A549 (cell line): ENCODE results near the gene LSG1. TPM values are rescaled to one million over a fixed set of nuclear protein-coding genes. Genes with fewer than 3 reads are reported as not detected.

Experiments
- ATAC-seq, 2 experiments: fragments of 200-7000 bp in 1 of 2; fragments of >200 bp in 1 of 2; cut with Nextera tagmentation in 1 of 2; cut with Tn5 transposase in 1 of 2; 3 replicates each; pipeline versions ENCODE4 v1.8.0 to v1.9.1; 2018 to 2020; ENCODE audit warnings: mild to moderate bottlenecking in 1 of 2, moderate library complexity in 1 of 2
- CTCF ChIA-PET: fragments of 300-600 bp; sonication (Branson Sonifier 250); formaldehyde crosslinking; extraction: SDS; loops from one replicate; lab custom pipeline; 2021; ENCODE audit warnings: antibody characterized with exemption, inconsistent platforms; lab: Yijun Ruan, JAX
- POLR2A ChIA-PET: fragments of 350-600 bp; formaldehyde crosslinking; extraction: SDS; loops from one replicate; lab custom pipeline; 2021; ENCODE audit warnings: antibody characterized with exemption, inconsistent platforms; lab: Yijun Ruan, JAX
- DNase-seq, 2 experiments: peaks; one replicate each; pipeline versions ENCODE4 v3.0.0 to v3.0.0-alpha.2; 2011 to 2016; ENCODE audit warnings: low read depth in 1 of 2, low spot score in 1 of 2
- FAIRE-seq: peaks from 2 replicates; lab custom pipeline; 2011; peaks lifted over from hg19 to GRCh38; lab: Jason Lieb, UNC
- H3K27ac ChIP-seq, 2 experiments: fragments of >200 bp; sonication (Bioruptor Twin); formaldehyde crosslinking; 3 replicates each; pipeline ENCODE4 v1.5.1; 2016 to 2017
- H3K4me1 ChIP-seq: fragments of >200 bp; sonication (Bioruptor Twin); formaldehyde crosslinking; 3 replicates; pipeline ENCODE4 v1.6.1; 2016
- H3K4me2 ChIP-seq: fragments of >200 bp; sonication (Bioruptor Twin); formaldehyde crosslinking; 3 replicates; pipeline ENCODE4 v1.6.1; 2016
- H3K4me3 ChIP-seq: fragments of >200 bp; sonication (Bioruptor Twin); formaldehyde crosslinking; 3 replicates; pipeline ENCODE4 v1.5.1; 2016
- H3K9me3 ChIP-seq: fragments of >200 bp; sonication (Bioruptor Twin); formaldehyde crosslinking; 3 replicates; pipeline ENCODE4 v1.6.1; 2016
- BHLHE40 ChIP-seq: IDR thresholded peaks from 2 replicates; pipeline ENCODE4 v1.6.1; 2012; ENCODE audit warnings: low read depth, low read length, inconsistent platforms
- EHF ChIP-seq: fragments of 250-450 bp; sonication (Bioruptor Pico); IDR thresholded peaks from 2 replicates; pipeline ENCODE4 v1.5.0; 2020; ENCODE audit warnings: mild to moderate bottlenecking
- EHMT2 ChIP-seq: fragments of 200-600 bp; sonication (generic); IDR thresholded peaks from 2 replicates; pipeline ENCODE4 v1.6.1; 2016; ENCODE audit warnings: antibody characterized with exemption, low read depth, mild to moderate bottlenecking, moderate library complexity
- EP300 ChIP-seq, 2 experiments: fragments of >200 bp; sonication (Bioruptor Twin); formaldehyde crosslinking; IDR thresholded peaks; 2 replicates in 1 of 2; 3 replicates in 1 of 2; pipeline ENCODE4 v1.6.1; 2016 to 2017
- FOSL2 ChIP-seq, 2 experiments: fragments of 450-650 bp in 1 of 2; fragments of >200 bp in 1 of 2; sonication (Bioruptor Twin) in 1 of 2; formaldehyde crosslinking; IDR thresholded peaks; 2 replicates each; pipeline versions ENCODE4 v1.5.0 to v1.6.1; 2016 to 2020; ENCODE audit warnings: mild to moderate bottlenecking in 1 of 2, moderate library complexity in 1 of 2
- FOXS1 ChIP-seq: fragments of 250-450 bp; sonication (Bioruptor Pico); IDR thresholded peaks from 2 replicates; pipeline ENCODE4 v1.5.0; 2020; ENCODE audit warnings: mild to moderate bottlenecking, moderate library complexity
- HDAC2 ChIP-seq: fragments of 200-600 bp; sonication (generic); IDR thresholded peaks from 2 replicates; pipeline ENCODE4 v1.6.1; 2016
- HEYL ChIP-seq: fragments of 250-450 bp; sonication (Bioruptor Pico); IDR thresholded peaks from 2 replicates; pipeline ENCODE4 v1.8.0; 2021; ENCODE audit warnings: mild to moderate bottlenecking, moderate library complexity
- HOXA7 ChIP-seq: fragments of 250-450 bp; sonication (Bioruptor Pico); IDR thresholded peaks from 2 replicates; pipeline ENCODE4 v1.5.0; 2020; ENCODE audit warnings: mild to moderate bottlenecking, moderate library complexity
- JUN ChIP-seq, 2 experiments: fragments of >200 bp; sonication (Bioruptor Twin); formaldehyde crosslinking; IDR thresholded peaks; 2 replicates in 1 of 2; 3 replicates in 1 of 2; pipeline ENCODE4 v1.6.1; 2016 to 2017
- MYC ChIP-seq: IDR thresholded peaks from 2 replicates; pipeline ENCODE4 v1.6.1; 2012; ENCODE audit warnings: mild to moderate bottlenecking, inconsistent platforms, low read length, improper control_type of control experiment, borderline replicate concordance
- NFE2L2 ChIP-seq: fragments of 150-350 bp; conservative IDR thresholded peaks from 2 replicates; pipeline ENCODE4 v1.6.1; 2014; ENCODE audit warnings: low read length
- NPAS2 ChIP-seq: fragments of 250-450 bp; sonication (Bioruptor Pico); IDR thresholded peaks from 2 replicates; pipeline ENCODE4 v1.8.0; 2022; ENCODE audit warnings: mild to moderate bottlenecking, moderate library complexity, borderline replicate concordance
- NR3C1 ChIP-seq: fragments of >200 bp; sonication (Bioruptor Twin); formaldehyde crosslinking; IDR thresholded peaks from 3 replicates; pipeline ENCODE4 v1.6.1; 2017
- POLR2AphosphoS2 ChIP-seq: conservative IDR thresholded peaks from 2 replicates; pipeline ENCODE4 v1.6.1; 2012; ENCODE audit warnings: low read length, improper control_type of control experiment, inconsistent platforms
- RCOR1 ChIP-seq: fragments of 150-350 bp; IDR thresholded peaks from 2 replicates; pipeline ENCODE4 v1.6.1; 2014; ENCODE audit warnings: antibody characterized with exemption, low read length, low read depth
- SMC3 ChIP-seq: fragments of >200 bp; sonication (Bioruptor Twin); formaldehyde crosslinking; IDR thresholded peaks from 3 replicates; pipeline ENCODE4 v1.6.1; 2018; ENCODE audit warnings: inconsistent platforms
- SREBF2 ChIP-seq: fragments of 450-650 bp; IDR thresholded peaks from 2 replicates; pipeline ENCODE4 v1.6.1; 2014; ENCODE audit warnings: mild to moderate bottlenecking, moderate library complexity
- TFCP2L1 ChIP-seq: fragments of 250-450 bp; sonication (Bioruptor Pico); IDR thresholded peaks from 2 replicates; pipeline ENCODE4 v1.5.0; 2021; ENCODE audit warnings: mild to moderate bottlenecking
- WGBS: methylation state at CpG from one replicate; pipeline ENCODE4 v1.1.6; 2017; ENCODE audit errors: missing lambda C conversion rate; 5-methylcytosine and 5-hydroxymethylcytosine counted together
- polyA plus RNA-seq, 4 experiments: library from polyadenylated mRNA; depleted of rRNA in 3 of 4; stranded (reverse); fragments of >200 nt; fragmentation: RNase III in 1 of 4; extraction: RNeasy Plus Mini Kit Qiagen cat#74134 plus additional on column Dnase treatment in 1 of 4; gene quantifications; 2 replicates in 3 of 4; 3 replicates in 1 of 4; pipeline ENCODE4 v1.2.3, GENCODE V29; 2011 to 2017
- TF ChIP-seq, protein P1 (sequence below): IDR thresholded peaks from 2 replicates; pipeline ENCODE4 v1.6.1; 2012; ENCODE audit warnings: low read depth, borderline replicate concordance
- TF ChIP-seq, protein P2 (sequence below): IDR thresholded peaks from 2 replicates; pipeline ENCODE4 v1.6.1; 2012
- TF ChIP-seq, protein P3 (sequence below): fragments of 450-650 bp; IDR thresholded peaks from 2 replicates; pipeline ENCODE4 v1.6.1; 2014; ENCODE audit warnings: antibody characterized with exemption

Gene LSG1
- polyA plus RNA-seq, 2 of the 4 experiments (the other 2 are of a cell fraction) = 37.4 to 70.3 TPM

DNA sequence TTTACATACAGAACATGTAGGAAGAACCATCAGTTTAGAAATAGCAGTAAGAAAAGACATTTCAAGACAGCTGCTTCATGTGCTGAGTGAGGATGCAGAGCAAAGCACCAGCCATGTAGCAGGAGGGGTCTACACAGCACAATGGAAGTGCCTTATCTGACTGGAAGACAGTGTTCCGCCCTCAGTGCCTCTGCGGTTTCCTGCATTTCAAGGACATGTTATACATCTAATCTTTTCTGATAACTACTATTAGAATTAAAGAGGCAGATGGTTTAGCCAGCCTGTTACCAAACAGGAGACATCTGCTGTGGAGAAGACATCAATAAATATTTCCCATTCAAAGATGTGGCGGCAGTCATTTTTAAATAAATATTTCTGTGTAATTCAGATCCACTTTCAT is 10.6 kb downstream of the LSG1 start (continued):
- TF ChIP-seq EHF (CRISPR knock-in tag) = no peak
- TF ChIP-seq, protein P1, sequence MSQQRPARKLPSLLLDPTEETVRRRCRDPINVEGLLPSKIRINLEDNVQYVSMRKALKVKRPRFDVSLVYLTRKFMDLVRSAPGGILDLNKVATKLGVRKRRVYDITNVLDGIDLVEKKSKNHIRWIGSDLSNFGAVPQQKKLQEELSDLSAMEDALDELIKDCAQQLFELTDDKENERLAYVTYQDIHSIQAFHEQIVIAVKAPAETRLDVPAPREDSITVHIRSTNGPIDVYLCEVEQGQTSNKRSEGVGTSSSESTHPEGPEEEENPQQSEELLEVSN = no peak

DNA sequence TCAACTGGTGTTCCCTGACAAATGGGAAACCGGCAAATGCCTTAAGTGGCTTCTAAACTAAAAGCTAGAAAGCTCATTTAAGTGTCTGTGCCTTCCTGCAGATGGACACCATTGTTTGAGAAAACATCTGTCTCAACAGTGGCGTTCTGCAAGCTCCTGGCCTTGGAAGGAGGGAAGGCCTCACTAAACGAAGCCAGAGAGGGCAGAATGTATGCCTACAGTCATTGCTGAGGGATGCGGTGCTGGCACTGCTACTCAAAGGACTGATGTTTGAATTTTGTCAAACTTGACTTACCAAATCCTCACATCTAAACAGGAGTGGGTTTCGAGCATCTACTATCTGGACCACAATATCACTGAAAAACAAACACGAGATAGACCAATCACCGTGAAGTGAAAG is 12.2 kb downstream of the LSG1 start:
- no peaks in the 10 kb centered on the region for H3K4me1 ChIP-seq
- ATAC-seq = no peak
- no peak for DNase-seq
- H3K9me3 ChIP-seq = no peaks in the 10 kb centered on the region
- CTCF ChIA-PET = interaction anchor here (3.7 kb wide), 1 partner anchor 12 kb away, joined by 20 read pairs; the partner anchor contains the start of gene LSG1
- no peak overlapping the region for H3K27ac ChIP-seq
- POLR2A ChIA-PET = no interaction called here
- no peak overlapping the region for H3K4me2 ChIP-seq
- TF ChIP-seq HDAC2 = no peak
- TF ChIP-seq EHMT2 = no peak
- TF ChIP-seq, all 56 proteins: peak for 0
- no peak overlapping the region for H3K4me3 ChIP-seq
- WGBS = 85% methylated on average over 7 of the region's 7 CpGs
- FAIRE-seq = no peak

DNA sequence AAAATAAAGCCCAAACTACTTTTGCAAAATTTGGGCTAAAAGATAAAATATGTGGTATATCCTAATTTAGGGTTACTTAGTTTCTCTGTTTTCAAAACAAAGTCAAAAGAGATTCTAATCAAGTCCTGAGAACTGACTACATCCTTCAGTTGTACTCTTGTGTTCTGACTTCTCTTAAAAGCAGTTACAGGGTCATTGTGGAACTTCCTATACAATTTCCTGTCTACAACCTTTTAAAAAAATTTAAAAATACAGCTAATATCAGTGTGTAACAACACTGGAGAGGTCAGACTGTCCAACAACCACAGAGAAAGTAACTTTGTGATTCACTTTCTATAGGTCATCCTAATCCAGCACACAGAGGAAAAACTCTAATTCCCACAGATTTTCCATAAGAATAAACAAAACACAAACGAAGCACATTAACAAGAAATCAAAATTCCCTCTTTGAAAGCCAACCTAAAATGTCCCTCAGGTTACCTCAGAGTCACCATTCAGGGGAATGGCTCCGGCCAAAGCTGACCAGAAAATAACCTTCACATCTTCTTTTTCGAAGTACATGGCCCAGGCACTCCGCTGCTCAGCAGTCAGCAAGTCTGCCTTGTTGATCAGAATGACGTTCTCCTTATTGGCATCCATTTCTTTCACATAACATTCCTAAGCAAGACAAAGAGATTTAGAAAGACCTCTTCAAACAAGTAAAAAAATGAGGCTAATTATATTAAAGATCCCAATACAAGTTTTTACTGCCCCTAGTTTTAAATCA is 13.3 kb downstream of the LSG1 start:
- no peak for DNase-seq
- CTCF ChIA-PET = interaction anchor here (3.7 kb wide), 1 partner anchor 13 kb away, joined by 20 read pairs; the partner anchor contains the start of gene LSG1
- H3K4me1 ChIP-seq = no peaks in the 10 kb centered on the region
- H3K9me3 ChIP-seq = no peaks in the 10 kb centered on the region
- TF ChIP-seq NPAS2 (CRISPR knock-in tag) (no peak), NR3C1 (no peak), SREBF2 (no peak), MYC (no peak), TFCP2L1 (CRISPR knock-in tag) (no peak)
- H3K4me2 ChIP-seq = no peak overlapping the region
- no peak overlapping the region for H3K4me3 ChIP-seq
- FAIRE-seq = no peak
- POLR2A ChIA-PET = no interaction called here
- H3K27ac ChIP-seq = no peak overlapping the region
- ATAC-seq = no peak
- 86% methylated on average over 5 of the region's 5 CpGs for WGBS

DNA sequence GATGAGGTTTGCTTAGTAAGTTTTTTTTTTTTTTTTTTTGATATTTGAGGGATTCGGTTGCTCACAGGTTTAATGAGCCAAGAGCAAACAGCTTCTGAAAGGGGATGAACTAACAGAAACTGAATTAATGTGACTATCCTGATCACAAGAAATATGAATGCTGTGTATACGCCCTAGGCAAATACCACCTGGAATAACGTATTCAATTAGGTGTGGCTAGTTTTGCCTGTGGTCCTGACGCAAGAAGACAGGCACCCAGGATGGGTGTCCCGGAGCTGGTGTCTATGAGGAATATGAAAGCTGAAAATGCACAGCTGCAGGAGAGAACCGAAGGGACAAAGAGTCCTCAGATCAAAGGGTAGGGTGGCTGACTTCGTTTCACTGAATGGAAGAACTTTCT is 14.6 kb downstream of the LSG1 start:
- ChIA-PET POLR2A (interaction anchor here (1.2 kb wide), 1 partner anchor 15 kb away, joined by 5 read pairs; the partner anchor contains the start of gene LSG1), CTCF (interaction anchor here (0.6 to 1.3 kb wide), 3 partner anchors 11 to 342 kb away, joined by 3 to 5 read pairs (median 3); no protein-coding TSS in a partner anchor)
- no peak for ATAC-seq
- no peak overlapping the region for H3K27ac ChIP-seq
- no peak overlapping the region for H3K4me2 ChIP-seq
- H3K4me3 ChIP-seq = no peak overlapping the region
- H3K4me1 ChIP-seq = no peaks in the 10 kb centered on the region
- no peak for TF ChIP-seq HEYL (CRISPR knock-in tag)
- no peak for TF ChIP-seq EHMT2
- TF ChIP-seq EP300 (IDR thresholded peaks at IDR 0.05) = no peak
- no peak for TF ChIP-seq FOXS1 (CRISPR knock-in tag)
- TF ChIP-seq SMC3 = no peak
- no peak for TF ChIP-seq TFCP2L1 (CRISPR knock-in tag)
- TF ChIP-seq, protein P2, sequence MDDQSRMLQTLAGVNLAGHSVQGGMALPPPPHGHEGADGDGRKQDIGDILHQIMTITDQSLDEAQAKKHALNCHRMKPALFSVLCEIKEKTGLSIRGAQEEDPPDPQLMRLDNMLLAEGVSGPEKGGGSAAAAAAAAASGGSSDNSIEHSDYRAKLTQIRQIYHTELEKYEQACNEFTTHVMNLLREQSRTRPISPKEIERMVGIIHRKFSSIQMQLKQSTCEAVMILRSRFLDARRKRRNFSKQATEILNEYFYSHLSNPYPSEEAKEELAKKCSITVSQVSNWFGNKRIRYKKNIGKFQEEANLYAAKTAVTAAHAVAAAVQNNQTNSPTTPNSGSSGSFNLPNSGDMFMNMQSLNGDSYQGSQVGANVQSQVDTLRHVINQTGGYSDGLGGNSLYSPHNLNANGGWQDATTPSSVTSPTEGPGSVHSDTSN = no peak
- 76% methylated on average over 7 of the region's 7 CpGs for WGBS
- DNase-seq = no peak
- no peaks in the 10 kb centered on the region for H3K9me3 ChIP-seq
- no peak for FAIRE-seq

DNA sequence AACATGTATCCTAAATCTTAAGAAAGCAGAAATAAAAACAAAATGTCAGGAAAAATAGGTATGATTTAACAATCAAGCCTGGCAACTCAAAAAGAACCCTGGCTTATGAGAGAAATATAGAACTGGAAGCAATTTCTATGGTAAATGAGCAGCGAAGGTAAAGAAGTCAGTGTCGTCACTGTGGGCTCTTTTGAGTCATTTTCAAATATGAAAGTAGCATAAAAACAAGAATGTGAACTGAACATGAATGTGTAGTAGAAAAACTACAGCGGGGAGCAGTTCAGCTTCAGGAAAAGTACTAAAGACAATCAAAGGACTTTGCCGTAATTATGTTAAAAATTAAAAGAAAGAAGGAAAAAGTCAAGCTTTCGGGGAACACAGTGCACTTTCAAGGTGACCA is 17.5 kb downstream of the LSG1 start:
- H3K27ac ChIP-seq = no peak overlapping the region
- ChIA-PET CTCF (no interaction called here), POLR2A (no interaction called here)
- H3K9me3 ChIP-seq = no peaks in the 10 kb centered on the region
- FAIRE-seq = no peak
- 93% methylated on average over 5 of the region's 5 CpGs for WGBS
- ATAC-seq = no peak
- H3K4me2 ChIP-seq = no peak overlapping the region
- TF ChIP-seq RCOR1 (no peak), NPAS2 (CRISPR knock-in tag) (no peak), FOSL2 (IDR thresholded peaks at IDR 0.05) (no peak), FOSL2 (CRISPR knock-in tag; IDR thresholded peaks at IDR 0.05) (no peak), JUN (IDR thresholded peaks at IDR 0.05) (no peak), BHLHE40 (no peak), POLR2AphosphoS2 (no peak), HOXA7 (CRISPR knock-in tag) (no peak), EP300 (IDR thresholded peaks at IDR 0.05) (no peak), NFE2L2 (no peak)
- TF ChIP-seq, protein P3, sequence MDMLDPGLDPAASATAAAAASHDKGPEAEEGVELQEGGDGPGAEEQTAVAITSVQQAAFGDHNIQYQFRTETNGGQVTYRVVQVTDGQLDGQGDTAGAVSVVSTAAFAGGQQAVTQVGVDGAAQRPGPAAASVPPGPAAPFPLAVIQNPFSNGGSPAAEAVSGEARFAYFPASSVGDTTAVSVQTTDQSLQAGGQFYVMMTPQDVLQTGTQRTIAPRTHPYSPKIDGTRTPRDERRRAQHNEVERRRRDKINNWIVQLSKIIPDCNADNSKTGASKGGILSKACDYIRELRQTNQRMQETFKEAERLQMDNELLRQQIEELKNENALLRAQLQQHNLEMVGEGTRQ = no peak
- no peaks in the 10 kb centered on the region for H3K4me1 ChIP-seq
- no peak overlapping the region for H3K4me3 ChIP-seq
- no peak for DNase-seq
